Activated CD8-positive, alpha-beta T cell treated with anti-CD3 and anti-CD28 coated beads, Interleukin-2, amount 10 ng/mL, durations not matched to agents 7 days and 5 days (primary cell): ENCODE measurements around the gene CARMIL1. TPM values are rescaled to one million over a fixed set of nuclear protein-coding genes. Genes with fewer than 3 reads are reported as not detected.

ENCODE experiments used
- ATAC-seq: fragments of 150-1000 bp; cut with Tn5 transposase; one replicate; pipeline ENCODE4 v1.10.0; 2021; ENCODE audit warnings: moderate library complexity
- CTCF ChIA-PET: fragments of 350-600 bp; sonication (Branson Sonifier 250); formaldehyde crosslinking; loops from one replicate; lab custom pipeline; 2021; ENCODE audit warnings: antibody characterized with exemption; lab: Charles Lee
- POLR2A ChIA-PET: fragments of 350-600 bp; sonication (Branson Sonifier 250); formaldehyde crosslinking; loops from one replicate; lab custom pipeline; 2021; ENCODE audit warnings: antibody characterized with exemption; lab: Charles Lee
- DNase-seq: peaks from one replicate; pipeline ENCODE4 v3.0.0-alpha.2; 2020
- H3K27ac Mint-ChIP-seq: one replicate; pipeline ENCODE4 v1.8.0; 2021; ENCODE audit warnings: mild to moderate bottlenecking, mixed read lengths
- H3K27me3 Mint-ChIP-seq: one replicate; pipeline ENCODE4 v1.8.0; 2021; ENCODE audit warnings: low read depth, mixed read lengths
- H3K36me3 Mint-ChIP-seq: one replicate; pipeline ENCODE4 v1.8.0; 2021; ENCODE audit warnings: low read depth, mixed read lengths
- H3K4me1 Mint-ChIP-seq: one replicate; pipeline ENCODE4 v1.8.0; 2021; ENCODE audit warnings: low read depth, mixed read lengths
- H3K4me3 Mint-ChIP-seq: one replicate; pipeline ENCODE4 v1.8.0; 2021; ENCODE audit warnings: mild to moderate bottlenecking, mixed read lengths
- H3K9me3 Mint-ChIP-seq: one replicate; pipeline ENCODE4 v1.8.0; 2022; ENCODE audit warnings: mixed read lengths; ENCODE audit not compliant: insufficient read depth
- total RNA-seq, 2 experiments: library from RNA; stranded (reverse); gene quantifications; one replicate each; pipeline ENCODE4 v1.2.3, GENCODE V29; 2021

Gene CARMIL1
- total RNA-seq, 2 experiments from 2014 or later: 4.6 to 4.8 TPM

GRCh38 chr6:25340431-25341202 lies 61.4 kb downstream of the CARMIL1 start:
- no peaks in the 10 kb centered on the region for H3K4me1 Mint-ChIP-seq
- no peaks in the 10 kb centered on the region for H3K9me3 Mint-ChIP-seq
- CTCF ChIA-PET: interaction anchor here (1.1 to 1.3 kb wide), 2 partner anchors 17 to 75 kb away, joined by 3 read pairs; no protein-coding TSS in a partner anchor
- DNase-seq: no peak
- no peaks in the 10 kb centered on the region for H3K36me3 Mint-ChIP-seq
- no peak overlapping the region for H3K4me3 Mint-ChIP-seq
- no peak overlapping the region for H3K27ac Mint-ChIP-seq
- ATAC-seq: no peak
- no peaks in the 10 kb centered on the region for H3K27me3 Mint-ChIP-seq
- POLR2A ChIA-PET: no interaction called here

- ATAC-seq: no peak
- no peak overlapping the region for H3K4me3 Mint-ChIP-seq
- no peak overlapping the region for H3K27ac Mint-ChIP-seq
- ChIA-PET POLR2A (no interaction called here), CTCF (interaction anchor here (1.1 to 1.3 kb wide), 2 partner anchors 17 to 75 kb away, joined by 3 read pairs; no protein-coding TSS in a partner anchor)
- no peaks in the 10 kb centered on the region for H3K27me3 Mint-ChIP-seq
- H3K36me3 Mint-ChIP-seq: no peaks in the 10 kb centered on the region
- H3K4me1 Mint-ChIP-seq: no peaks in the 10 kb centered on the region
- no peaks in the 10 kb centered on the region for H3K9me3 Mint-ChIP-seq
- DNase-seq: no peak
Observed at GRCh38 chr6:25341203-25341552, 62.0 kb downstream of the CARMIL1 start.

- H3K27ac Mint-ChIP-seq: no peak overlapping the region
- H3K4me1 Mint-ChIP-seq: no peaks in the 10 kb centered on the region
- no peak overlapping the region for H3K4me3 Mint-ChIP-seq
- H3K36me3 Mint-ChIP-seq: no peaks in the 10 kb centered on the region
- ChIA-PET CTCF (interaction anchor here (1.1 to 1.3 kb wide), 3 partner anchors 10 to 148 kb away, joined by 3 read pairs; no protein-coding TSS in a partner anchor), POLR2A (no interaction called here)
- no peak for ATAC-seq
- no peaks in the 10 kb centered on the region for H3K27me3 Mint-ChIP-seq
- H3K9me3 Mint-ChIP-seq: no peaks in the 10 kb centered on the region
- no peak for DNase-seq
Observed at GRCh38 chr6:25341923-25342619, 62.9 kb downstream of the CARMIL1 start.

GRCh38 chr6:25342802-25343201 lies 63.6 kb downstream of the CARMIL1 start:
- Mint-ChIP-seq H3K4me3 (no peak overlapping the region), H3K9me3 (no peaks in the 10 kb centered on the region), H3K4me1 (no peaks in the 10 kb centered on the region), H3K27me3 (no peaks in the 10 kb centered on the region), H3K27ac (no peak overlapping the region), H3K36me3 (no peaks in the 10 kb centered on the region)
- CTCF ChIA-PET: interaction anchor here (1.1 to 1.3 kb wide), 2 partner anchors 10 to 147 kb away, joined by 3 read pairs; no protein-coding TSS in a partner anchor
- no peak for ATAC-seq
- DNase-seq: no peak
- POLR2A ChIA-PET: no interaction called here

- Mint-ChIP-seq H3K36me3 (no peaks in the 10 kb centered on the region), H3K4me1 (no peaks in the 10 kb centered on the region), H3K9me3 (no peaks in the 10 kb centered on the region), H3K27me3 (no peaks in the 10 kb centered on the region), H3K27ac (no peak overlapping the region), H3K4me3 (no peak overlapping the region)
- ChIA-PET CTCF (interaction anchor here (0.6 kb wide), 1 partner anchor 374 kb away, joined by 3 read pairs; no protein-coding TSS in a partner anchor), POLR2A (no interaction called here)
- DNase-seq (no peak), ATAC-seq (no peak)
Observed at GRCh38 chr6:25343984-25344383, 64.8 kb downstream of the CARMIL1 start.

GRCh38 chr6:25344827-25345226 lies 65.7 kb downstream of the CARMIL1 start:
- no peaks in the 10 kb centered on the region for H3K27me3 Mint-ChIP-seq
- no peak for ATAC-seq
- H3K9me3 Mint-ChIP-seq: no peaks in the 10 kb centered on the region
- DNase-seq: no peak
- POLR2A ChIA-PET: no interaction called here
- no peaks in the 10 kb centered on the region for H3K4me1 Mint-ChIP-seq
- no peak overlapping the region for H3K27ac Mint-ChIP-seq
- no peak overlapping the region for H3K4me3 Mint-ChIP-seq
- no peaks in the 10 kb centered on the region for H3K36me3 Mint-ChIP-seq
- CTCF ChIA-PET: no interaction called here

- Mint-ChIP-seq H3K27ac (no peak overlapping the region), H3K4me3 (no peak overlapping the region), H3K9me3 (no peaks in the 10 kb centered on the region), H3K36me3 (no peaks in the 10 kb centered on the region), H3K27me3 (no peaks in the 10 kb centered on the region), H3K4me1 (no peaks in the 10 kb centered on the region)
- CTCF ChIA-PET: interaction anchor here (1.1 kb wide), 1 partner anchor 67 kb away, joined by 3 read pairs; no protein-coding TSS in a partner anchor
- DNase-seq (no peak), ATAC-seq (no peak)
- POLR2A ChIA-PET: no interaction called here
Observed at GRCh38 chr6:25346064-25346463, 66.9 kb downstream of the CARMIL1 start.

- H3K9me3 Mint-ChIP-seq: no peaks in the 10 kb centered on the region
- H3K27ac Mint-ChIP-seq: no peak overlapping the region
- no peaks in the 10 kb centered on the region for H3K36me3 Mint-ChIP-seq
- CTCF ChIA-PET: no interaction called here
- ATAC-seq (no peak), DNase-seq (no peak)
- no peak overlapping the region for H3K4me3 Mint-ChIP-seq
- H3K4me1 Mint-ChIP-seq: peaks cover 8% of the 10 kb centered on the region
- H3K27me3 Mint-ChIP-seq: no peaks in the 10 kb centered on the region
- POLR2A ChIA-PET: no interaction called here
Observed at GRCh38 chr6:25350573-25350972, 71.4 kb downstream of the CARMIL1 start.

- H3K36me3 Mint-ChIP-seq: no peaks in the 10 kb centered on the region
- H3K9me3 Mint-ChIP-seq: no peaks in the 10 kb centered on the region
- H3K4me3 Mint-ChIP-seq: no peak overlapping the region
- H3K27me3 Mint-ChIP-seq: no peaks in the 10 kb centered on the region
- ATAC-seq: no peak
- DNase-seq: no peak
- ChIA-PET CTCF (interaction anchor here (0.9 to 4.4 kb wide), 2 partner anchors 11 to 15 kb away, joined by 3 to 18 read pairs; no protein-coding TSS in a partner anchor), POLR2A (no interaction called here)
- H3K4me1 Mint-ChIP-seq: peaks cover 8% of the 10 kb centered on the region
- no peak overlapping the region for H3K27ac Mint-ChIP-seq
Observed at GRCh38 chr6:25351485-25351884, 72.3 kb downstream of the CARMIL1 start.

- H3K27ac Mint-ChIP-seq: no peak overlapping the region
- peaks cover 8% of the 10 kb centered on the region for H3K4me1 Mint-ChIP-seq
- no peaks in the 10 kb centered on the region for H3K9me3 Mint-ChIP-seq
- no peak for ATAC-seq
- H3K27me3 Mint-ChIP-seq: no peaks in the 10 kb centered on the region
- POLR2A ChIA-PET: no interaction called here
- CTCF ChIA-PET: interaction anchor here (0.8 to 4.4 kb wide), 6 partner anchors 9 to 87 kb away, joined by 3 to 18 read pairs (median 4); partner anchors contain the start of gene CARMIL1
- no peak for DNase-seq
- no peaks in the 10 kb centered on the region for H3K36me3 Mint-ChIP-seq
- H3K4me3 Mint-ChIP-seq: no peak overlapping the region
Observed at GRCh38 chr6:25352285-25352684, 73.1 kb downstream of the CARMIL1 start.

- Mint-ChIP-seq H3K36me3 (no peaks in the 10 kb centered on the region), H3K27me3 (no peaks in the 10 kb centered on the region), H3K4me3 (no peak overlapping the region), H3K9me3 (no peaks in the 10 kb centered on the region), H3K27ac (no peak overlapping the region), H3K4me1 (peaks cover 8% of the 10 kb centered on the region)
- ChIA-PET POLR2A (no interaction called here), CTCF (interaction anchor here (1.1 to 4.4 kb wide), 3 partner anchors 12 to 89 kb away, joined by 5 to 18 read pairs (median 7); partner anchors contain the start of gene CARMIL1)
- ATAC-seq (no peak), DNase-seq (no peak)
Observed at GRCh38 chr6:25354078-25354932, 75.1 kb downstream of the CARMIL1 start.
